ENCODE data around the gene OR51B6. TPM values are rescaled to one million over a fixed set of nuclear protein-coding genes. Genes with fewer than 3 reads are reported as not detected.
"Not testable (repeated sequence)": the region's sequence is repeated elsewhere in the genome, so short reads cannot be mapped to it uniquely, and the experiment has no call there.

The OR51B6 gene, protein sequence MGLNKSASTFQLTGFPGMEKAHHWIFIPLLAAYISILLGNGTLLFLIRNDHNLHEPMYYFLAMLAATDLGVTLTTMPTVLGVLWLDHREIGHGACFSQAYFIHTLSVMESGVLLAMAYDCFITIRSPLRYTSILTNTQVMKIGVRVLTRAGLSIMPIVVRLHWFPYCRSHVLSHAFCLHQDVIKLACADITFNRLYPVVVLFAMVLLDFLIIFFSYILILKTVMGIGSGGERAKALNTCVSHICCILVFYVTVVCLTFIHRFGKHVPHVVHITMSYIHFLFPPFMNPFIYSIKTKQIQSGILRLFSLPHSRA
- total RNA-seq (2014; rRNA removed; shearing (Covaris generic); ENCODE audit: low replicate concordance), result not detected in 2 replicates

GRCh38 chr11:5351208-5351607 is at the start of gene OR51B6:
Gene OR51B6, plus strand, starts transcription at chr11:5351508. Its CDS starts 0 bp downstream, at chr11:5351508.
- H3K4me2 ChIP-seq (ENCODE audit: low read depth, low read length, poor library complexity, severe bottlenecking), result no peak within 1 kb of the TSS
- no peak within 1 kb of the TSS for H3K27ac ChIP-seq (ENCODE audit: low read length)
- no peak for DNase-seq
- H3K9ac ChIP-seq (ENCODE audit: low read length), result no peak within 1 kb of the TSS
- no peaks in the 10 kb centered on the region for H3K36me3 ChIP-seq (ENCODE audit: insufficient read depth, low read length)
- no peak within 1 kb of the TSS for H2AFZ ChIP-seq (ENCODE audit: low read length)
- no peak within 1 kb of the TSS for H3K4me3 ChIP-seq (ENCODE audit: low read length)
- no peaks in the 10 kb centered on the region for H3K9me2 ChIP-seq (replicated peaks; ENCODE audit: insufficient read depth, low read length)
- H3K4me1 ChIP-seq (ENCODE audit: low read length), result no peaks in the 10 kb centered on the region
- H4K20me1 ChIP-seq (ENCODE audit: insufficient read depth, low read depth, low read length), result no peaks in the 10 kb centered on the region
- no peaks in the 10 kb centered on the region for H3K79me2 ChIP-seq (ENCODE audit: low read length)
- H3K9me3 ChIP-seq (ENCODE audit: low read length), result no peaks in the 10 kb centered on the region
- H3K27me3 ChIP-seq (ENCODE audit: low read length), result no peaks in the 10 kb centered on the region

DNA sequence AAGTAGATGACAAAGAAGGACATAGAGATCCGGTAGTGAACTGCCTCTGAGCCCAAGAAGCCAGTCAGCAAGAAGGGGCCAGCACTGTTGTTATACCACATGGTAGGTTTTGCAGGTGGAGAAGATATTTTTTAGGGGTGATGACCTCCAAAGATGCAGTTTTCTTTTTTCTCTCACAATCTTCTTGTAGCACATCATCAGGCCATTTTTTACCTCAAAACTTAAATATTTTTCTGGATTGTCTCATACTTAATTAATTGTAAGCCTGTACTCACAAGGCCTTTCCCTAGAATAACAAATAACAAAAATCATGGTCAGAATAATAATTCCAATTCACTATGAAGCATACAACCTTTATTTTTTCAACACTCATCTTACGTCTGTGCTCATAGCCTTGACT is 49.5 kb upstream of the OR51B6 start, which contains the start of gene OR51B4:
TSS of gene OR51B4 (minus strand) at position 101 of the 400 bp plus-strand sequence. CDS start at position 101, 0 bp downstream.
- no peak within 1 kb of the TSS for H3K9ac ChIP-seq (ENCODE audit: low read length)
- no peaks in the 10 kb centered on the region for H3K79me2 ChIP-seq (ENCODE audit: low read length)
- no peaks in the 10 kb centered on the region for H3K9me3 ChIP-seq (ENCODE audit: low read length)
- H3K4me2 ChIP-seq (ENCODE audit: low read depth, low read length, poor library complexity, severe bottlenecking), result no peak within 1 kb of the TSS
- no peaks in the 10 kb centered on the region for H4K20me1 ChIP-seq (ENCODE audit: insufficient read depth, low read depth, low read length)
- H3K4me1 ChIP-seq (ENCODE audit: low read length), result no peaks in the 10 kb centered on the region
- DNase-seq, result no peak
- no peaks in the 10 kb centered on the region for H3K27me3 ChIP-seq (ENCODE audit: low read length)
- H2AFZ ChIP-seq (ENCODE audit: low read length), result no peak within 1 kb of the TSS
- no peaks in the 10 kb centered on the region for H3K36me3 ChIP-seq (ENCODE audit: insufficient read depth, low read length)
- no peak within 1 kb of the TSS for H3K4me3 ChIP-seq (ENCODE audit: low read length)
- H3K27ac ChIP-seq (ENCODE audit: low read length), result no peak within 1 kb of the TSS
- H3K9me2 ChIP-seq (replicated peaks; ENCODE audit: insufficient read depth, low read length), result no peaks in the 10 kb centered on the region

DNA sequence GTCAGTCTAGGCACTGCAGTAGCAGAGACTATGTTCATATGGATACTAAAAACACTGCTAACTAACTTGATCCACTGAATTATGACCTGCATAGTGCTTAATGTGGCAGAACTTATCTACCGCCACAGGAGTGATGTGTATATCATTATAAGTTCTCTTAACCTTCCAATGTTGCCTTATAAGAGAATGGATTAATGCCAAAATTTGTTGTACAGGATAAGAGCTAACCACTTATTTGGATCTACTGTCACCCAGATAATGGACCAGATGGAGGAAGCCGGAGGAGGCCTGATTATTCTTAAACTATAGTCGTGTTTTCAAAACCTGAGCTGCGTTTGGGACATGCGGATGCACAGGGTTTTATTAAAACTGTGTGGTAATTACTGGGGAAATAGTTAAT is 47.7 kb upstream of the OR51B6 start:
- DNase-seq, result no peak
- Histone ChIP-seq H3K4me2 (ENCODE audit: low read depth, low read length, poor library complexity, severe bottlenecking) (no peak overlapping the region), H3K9me3 (ENCODE audit: low read length) (no peaks in the 10 kb centered on the region), H3K4me3 (ENCODE audit: low read length) (no peak overlapping the region), H3K27me3 (ENCODE audit: low read length) (no peaks in the 10 kb centered on the region), H3K36me3 (ENCODE audit: insufficient read depth, low read length) (no peaks in the 10 kb centered on the region), H3K9ac (ENCODE audit: low read length) (no peak overlapping the region), H3K79me2 (ENCODE audit: low read length) (no peaks in the 10 kb centered on the region), H2AFZ (ENCODE audit: low read length) (no peak overlapping the region), H4K20me1 (ENCODE audit: insufficient read depth, low read depth, low read length) (no peaks in the 10 kb centered on the region), H3K27ac (ENCODE audit: low read length) (no peak overlapping the region), H3K9me2 (replicated peaks; ENCODE audit: insufficient read depth, low read length) (no peaks in the 10 kb centered on the region), H3K4me1 (ENCODE audit: low read length) (no peaks in the 10 kb centered on the region)

DNA sequence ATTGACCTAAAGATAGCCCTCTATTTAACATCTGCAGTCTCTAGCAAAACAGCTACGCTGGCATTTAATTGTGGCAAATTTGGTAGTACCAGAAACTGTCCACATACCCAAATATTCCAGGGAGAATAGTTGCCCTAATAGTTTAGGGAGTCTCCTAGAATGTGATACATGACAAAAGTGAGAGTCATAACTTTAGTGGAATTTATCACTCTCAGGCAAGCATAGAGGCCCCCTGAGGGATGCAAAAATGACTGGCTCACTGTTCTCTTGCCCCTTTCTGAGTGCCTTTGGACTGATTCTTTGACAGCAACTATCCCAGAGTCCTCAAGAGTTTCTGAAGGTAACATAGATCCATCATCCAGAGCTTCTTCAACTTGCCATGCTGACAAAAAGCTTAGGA is 47.3 kb upstream of the OR51B6 start:
- DNase-seq, result no peak
- Histone ChIP-seq H3K4me2 (ENCODE audit: low read depth, low read length, poor library complexity, severe bottlenecking) (no peak overlapping the region), H3K9me2 (replicated peaks; ENCODE audit: insufficient read depth, low read length) (no peaks in the 10 kb centered on the region), H3K9ac (ENCODE audit: low read length) (no peak overlapping the region), H3K79me2 (ENCODE audit: low read length) (no peaks in the 10 kb centered on the region), H3K27ac (ENCODE audit: low read length) (no peak overlapping the region), H3K4me3 (ENCODE audit: low read length) (no peak overlapping the region), H2AFZ (ENCODE audit: low read length) (no peak overlapping the region), H3K27me3 (ENCODE audit: low read length) (no peaks in the 10 kb centered on the region), H4K20me1 (ENCODE audit: insufficient read depth, low read depth, low read length) (no peaks in the 10 kb centered on the region), H3K36me3 (ENCODE audit: insufficient read depth, low read length) (no peaks in the 10 kb centered on the region), H3K4me1 (ENCODE audit: low read length) (no peaks in the 10 kb centered on the region), H3K9me3 (ENCODE audit: low read length) (no peaks in the 10 kb centered on the region)

DNA sequence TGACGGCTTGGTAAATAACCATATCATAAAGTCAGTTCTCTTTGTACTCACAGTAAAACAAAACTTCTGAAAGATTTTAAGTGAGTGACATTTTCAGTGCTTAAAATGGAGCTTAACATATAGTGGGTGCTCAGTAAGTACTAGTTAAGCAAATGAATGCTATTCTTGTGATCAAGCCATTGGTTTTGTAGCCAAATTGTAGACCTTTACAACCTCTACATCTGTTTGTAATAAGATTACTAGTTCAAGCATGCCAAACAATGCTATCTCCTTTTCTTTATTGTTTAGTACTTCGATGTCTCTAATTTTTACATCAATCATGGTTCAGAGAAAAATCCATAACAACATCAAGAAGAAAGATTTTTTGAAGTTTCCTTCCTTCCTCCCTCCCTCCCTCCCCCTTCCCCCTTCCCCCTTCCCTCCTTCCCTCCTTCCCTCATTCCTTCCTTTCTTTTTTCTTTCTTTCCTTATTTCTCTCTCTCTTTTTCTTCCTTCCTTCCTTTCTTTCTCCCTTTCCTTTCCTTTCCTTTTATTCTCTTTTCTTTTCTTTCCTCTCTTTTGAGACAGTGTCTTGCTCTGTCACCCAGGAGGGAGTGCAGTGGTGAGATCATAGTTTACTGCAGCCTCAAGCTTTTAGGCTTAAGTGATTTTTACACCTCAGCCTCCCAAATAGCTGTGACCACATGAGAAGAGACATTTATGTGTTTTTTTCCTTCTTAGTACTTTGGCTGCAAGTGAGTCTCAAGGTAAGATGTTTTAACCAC is 43.9 kb upstream of the OR51B6 start:
- Histone ChIP-seq H2AFZ (ENCODE audit: low read length) (no peak overlapping the region), H3K79me2 (ENCODE audit: low read length) (no peaks in the 10 kb centered on the region), H3K4me1 (ENCODE audit: low read length) (no peaks in the 10 kb centered on the region), H3K4me3 (ENCODE audit: low read length) (no peak overlapping the region), H3K9me3 (ENCODE audit: low read length) (no peaks in the 10 kb centered on the region), H3K9me2 (replicated peaks; ENCODE audit: insufficient read depth, low read length) (no peaks in the 10 kb centered on the region), H3K4me2 (ENCODE audit: low read depth, low read length, poor library complexity, severe bottlenecking) (no peak overlapping the region), H3K27ac (ENCODE audit: low read length) (no peak overlapping the region), H3K27me3 (ENCODE audit: low read length) (no peaks in the 10 kb centered on the region), H3K36me3 (ENCODE audit: insufficient read depth, low read length) (no peaks in the 10 kb centered on the region), H3K9ac (ENCODE audit: low read length) (no peak overlapping the region), H4K20me1 (ENCODE audit: insufficient read depth, low read depth, low read length) (no peaks in the 10 kb centered on the region)
- no peak for DNase-seq

GRCh38 chr11:5310423-5310822 is 40.9 kb upstream of the OR51B6 start:
- Histone ChIP-seq H3K9me2 (replicated peaks; ENCODE audit: insufficient read depth, low read length) (no peaks in the 10 kb centered on the region), H3K79me2 (ENCODE audit: low read length) (no peaks in the 10 kb centered on the region), H4K20me1 (ENCODE audit: insufficient read depth, low read depth, low read length) (no peaks in the 10 kb centered on the region), H3K4me2 (ENCODE audit: low read depth, low read length, poor library complexity, severe bottlenecking) (no peak overlapping the region), H3K27ac (ENCODE audit: low read length) (no peak overlapping the region), H3K9ac (ENCODE audit: low read length) (no peak overlapping the region), H3K27me3 (ENCODE audit: low read length) (no peaks in the 10 kb centered on the region), H3K9me3 (ENCODE audit: low read length) (no peaks in the 10 kb centered on the region), H3K4me1 (ENCODE audit: low read length) (no peaks in the 10 kb centered on the region), H3K4me3 (ENCODE audit: low read length) (no peak overlapping the region), H2AFZ (ENCODE audit: low read length) (no peak overlapping the region), H3K36me3 (ENCODE audit: insufficient read depth, low read length) (no peaks in the 10 kb centered on the region)
- no peak for DNase-seq

- not testable (repeated sequence) for H3K27ac ChIP-seq (ENCODE audit: low read length); H3K79me2 ChIP-seq (ENCODE audit: low read length); H3K4me1 ChIP-seq (ENCODE audit: low read length); H3K4me3 ChIP-seq (ENCODE audit: low read length); H3K9me2 ChIP-seq (replicated peaks; ENCODE audit: insufficient read depth, low read length); DNase-seq; H4K20me1 ChIP-seq (ENCODE audit: insufficient read depth, low read depth, low read length); H3K27me3 ChIP-seq (ENCODE audit: low read length); H2AFZ ChIP-seq (ENCODE audit: low read length); H3K9ac ChIP-seq (ENCODE audit: low read length); H3K4me2 ChIP-seq (ENCODE audit: low read depth, low read length, poor library complexity, severe bottlenecking); H3K36me3 ChIP-seq (ENCODE audit: insufficient read depth, low read length); H3K9me3 ChIP-seq (ENCODE audit: low read length)
Measured at GRCh38 chr11:5313326-5314023, 37.8 kb upstream of the OR51B6 start.

- Histone ChIP-seq H3K4me2 (ENCODE audit: low read depth, low read length, poor library complexity, severe bottlenecking) (no peak overlapping the region), H3K9ac (ENCODE audit: low read length) (no peak overlapping the region), H3K36me3 (ENCODE audit: insufficient read depth, low read length) (no peaks in the 10 kb centered on the region), H2AFZ (ENCODE audit: low read length) (no peak overlapping the region), H3K79me2 (ENCODE audit: low read length) (no peaks in the 10 kb centered on the region), H3K4me1 (ENCODE audit: low read length) (no peaks in the 10 kb centered on the region), H3K9me3 (ENCODE audit: low read length) (no peaks in the 10 kb centered on the region), H3K27ac (ENCODE audit: low read length) (no peak overlapping the region), H3K27me3 (ENCODE audit: low read length) (no peaks in the 10 kb centered on the region), H3K9me2 (replicated peaks; ENCODE audit: insufficient read depth, low read length) (no peaks in the 10 kb centered on the region), H4K20me1 (ENCODE audit: insufficient read depth, low read depth, low read length) (no peaks in the 10 kb centered on the region), H3K4me3 (ENCODE audit: low read length) (no peak overlapping the region)
- DNase-seq, result no peak
Measured at GRCh38 chr11:5317292-5317691, 34.0 kb upstream of the OR51B6 start.

All from Karpas-422 (cell line).